GM12872 (cell line): ENCODE data around the gene DEPDC1.

Experiments used
- TF ChIP-seq, protein P1 (sequence below): IDR thresholded peaks from 3 replicates; pipeline ENCODE4 v1.5.1; 2011; ENCODE audit warnings: low read depth, mild to moderate bottlenecking, low read length, moderate library complexity; ENCODE audit not compliant: insufficient read depth

The DEPDC1 gene

DNA sequence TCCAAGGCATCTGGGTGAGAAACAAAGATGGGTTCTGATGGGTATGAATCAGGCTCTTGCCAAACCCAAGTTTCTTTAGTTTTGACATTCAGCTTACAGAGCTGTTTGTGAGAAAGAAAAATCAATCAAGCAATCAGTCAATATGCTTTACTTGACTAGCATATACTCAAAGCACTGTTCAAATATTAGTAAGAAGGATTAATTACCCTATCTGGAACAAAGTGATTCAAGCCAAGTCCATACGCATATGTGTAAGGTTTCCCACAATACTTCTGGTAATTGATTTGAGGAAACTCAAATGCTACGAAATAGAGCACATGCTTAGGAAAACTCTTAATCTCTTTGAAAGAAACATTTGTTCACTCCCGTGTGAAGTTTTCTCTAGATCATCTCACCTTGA, 65.8 kb downstream of the DEPDC1 start:
- TF ChIP-seq, protein P1, sequence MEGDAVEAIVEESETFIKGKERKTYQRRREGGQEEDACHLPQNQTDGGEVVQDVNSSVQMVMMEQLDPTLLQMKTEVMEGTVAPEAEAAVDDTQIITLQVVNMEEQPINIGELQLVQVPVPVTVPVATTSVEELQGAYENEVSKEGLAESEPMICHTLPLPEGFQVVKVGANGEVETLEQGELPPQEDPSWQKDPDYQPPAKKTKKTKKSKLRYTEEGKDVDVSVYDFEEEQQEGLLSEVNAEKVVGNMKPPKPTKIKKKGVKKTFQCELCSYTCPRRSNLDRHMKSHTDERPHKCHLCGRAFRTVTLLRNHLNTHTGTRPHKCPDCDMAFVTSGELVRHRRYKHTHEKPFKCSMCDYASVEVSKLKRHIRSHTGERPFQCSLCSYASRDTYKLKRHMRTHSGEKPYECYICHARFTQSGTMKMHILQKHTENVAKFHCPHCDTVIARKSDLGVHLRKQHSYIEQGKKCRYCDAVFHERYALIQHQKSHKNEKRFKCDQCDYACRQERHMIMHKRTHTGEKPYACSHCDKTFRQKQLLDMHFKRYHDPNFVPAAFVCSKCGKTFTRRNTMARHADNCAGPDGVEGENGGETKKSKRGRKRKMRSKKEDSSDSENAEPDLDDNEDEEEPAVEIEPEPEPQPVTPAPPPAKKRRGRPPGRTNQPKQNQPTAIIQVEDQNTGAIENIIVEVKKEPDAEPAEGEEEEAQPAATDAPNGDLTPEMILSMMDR, result no peak

DNA sequence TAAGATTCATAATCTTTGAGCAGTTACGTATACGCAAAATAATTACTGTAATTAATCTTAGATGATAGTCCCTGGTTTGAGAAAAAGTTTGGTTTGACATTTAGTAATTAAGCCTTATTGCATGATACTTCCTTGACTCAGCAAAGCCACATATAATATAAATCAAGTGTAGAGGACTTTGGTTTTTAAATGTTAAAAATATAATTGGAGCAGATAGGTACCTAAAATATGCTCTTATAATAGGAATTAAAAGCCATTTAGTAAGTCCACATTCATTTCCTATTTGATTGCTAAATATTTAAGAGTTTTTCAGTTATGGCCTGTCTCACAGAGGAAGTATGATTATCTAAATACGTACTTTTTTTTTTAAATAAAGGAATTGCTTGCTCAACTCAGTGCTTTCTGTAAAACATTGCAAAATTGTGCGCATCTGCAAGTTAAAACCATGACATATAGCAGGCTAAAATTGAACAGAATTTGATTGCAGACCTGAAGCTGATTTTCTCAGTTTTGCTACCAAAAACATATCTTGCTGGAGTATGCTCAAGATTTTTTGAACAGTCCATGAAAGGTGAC, 67.6 kb downstream of the DEPDC1 start:
- TF ChIP-seq, protein P1, result no peak

DNA sequence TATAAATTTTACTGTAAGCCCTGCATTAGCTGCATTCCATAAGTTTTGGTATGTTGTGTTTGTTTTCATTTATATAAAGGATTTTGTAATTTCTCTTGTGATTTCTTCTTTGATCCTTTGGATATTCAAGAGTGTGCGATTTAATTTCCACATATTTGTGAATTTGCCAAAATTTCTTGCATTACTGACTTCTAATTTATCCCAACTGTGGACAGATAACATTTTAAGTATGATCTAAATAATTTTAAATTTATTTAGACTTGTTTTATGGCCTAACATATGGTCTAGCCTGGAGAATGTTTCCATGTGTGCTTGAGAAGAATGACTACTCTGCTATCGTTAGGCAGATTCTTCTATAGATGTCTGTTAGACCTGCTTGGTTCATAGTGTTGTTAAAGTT, 70.3 kb downstream of the DEPDC1 start:
- TF ChIP-seq, protein P1, result no peak
